Ishikawa (cell line): Measurements from ENCODE around the gene PDE7B.

Experiments used
- CEBPB ChIP-seq: IDR thresholded peaks from 2 replicates; pipeline ENCODE4 v1.6.1; 2012
- CREB1 ChIP-seq: IDR thresholded peaks from 2 replicates; pipeline ENCODE4 v1.6.1; 2012; ENCODE audit warnings: low read depth
- EGR1 ChIP-seq: IDR thresholded peaks from 2 replicates; pipeline ENCODE4 v1.6.1; 2012
- EP300 ChIP-seq: IDR thresholded peaks from 2 replicates; pipeline ENCODE4 v1.6.1; 2012; ENCODE audit warnings: borderline replicate concordance
- FOXM1 ChIP-seq: IDR thresholded peaks from 2 replicates; pipeline ENCODE4 v1.6.1; 2012; ENCODE audit warnings: low read depth, borderline replicate concordance
- MAX ChIP-seq: IDR thresholded peaks from 2 replicates; pipeline ENCODE4 v1.6.1; 2012
- NFIC ChIP-seq: IDR thresholded peaks from 2 replicates; pipeline ENCODE4 v1.6.1; 2012
- RAD21 ChIP-seq: IDR thresholded peaks from 2 replicates; pipeline ENCODE4 v1.6.1; 2012; ENCODE audit warnings: low read depth
- REST ChIP-seq: IDR thresholded peaks from 2 replicates; pipeline ENCODE4 v1.6.1; 2012; ENCODE audit warnings: low read depth, mild to moderate bottlenecking
- TAF1 ChIP-seq: IDR thresholded peaks from 2 replicates; pipeline ENCODE4 v1.6.1; 2012; ENCODE audit warnings: low read depth, mild to moderate bottlenecking
- TCF12 ChIP-seq: IDR thresholded peaks from 2 replicates; pipeline ENCODE4 v1.6.1; 2012; ENCODE audit warnings: low read depth
- TEAD4 ChIP-seq: IDR thresholded peaks from 2 replicates; pipeline ENCODE4 v1.6.1; 2012
- USF1 ChIP-seq: IDR thresholded peaks from 2 replicates; pipeline ENCODE4 v1.6.1; 2012
- YY1 ChIP-seq: IDR thresholded peaks from 2 replicates; pipeline ENCODE4 v1.6.1; 2012; ENCODE audit warnings: low read depth
- ZBTB7A ChIP-seq: IDR thresholded peaks from 2 replicates; pipeline ENCODE4 v1.6.1; 2012; ENCODE audit warnings: low read depth

The PDE7B gene

GRCh38 chr6:136117081-136117480 lies 265.6 kb downstream of the PDE7B start:
- TF ChIP-seq TCF12 (no peak), TAF1 (no peak), EGR1 (no peak), FOXM1 (no peak), ZBTB7A (no peak), CREB1 (no peak), YY1 (no peak), CEBPB (no peak), MAX (no peak), TEAD4 (no peak), RAD21 (no peak), NFIC (no peak), USF1 (no peak), EP300 (no peak), REST (no peak)

GRCh38 chr6:136118787-136119186 lies 267.3 kb downstream of the PDE7B start:
- no peak for TF ChIP-seq REST
- no peak for TF ChIP-seq NFIC
- TF ChIP-seq ZBTB7A, result no peak
- TF ChIP-seq EP300, result no peak
- TF ChIP-seq CEBPB, result no peak
- no peak for TF ChIP-seq TAF1
- TF ChIP-seq EGR1, result no peak
- TF ChIP-seq YY1, result no peak

GRCh38 chr6:136123468-136123867 lies 272.0 kb downstream of the PDE7B start:
- TF ChIP-seq TCF12 (no peak), YY1 (no peak), CREB1 (no peak), NFIC (no peak)

GRCh38 chr6:136125585-136125984 lies 274.1 kb downstream of the PDE7B start:
- no peak for TF ChIP-seq ZBTB7A
- no peak for TF ChIP-seq CREB1

- TF ChIP-seq EGR1, result no peak
- TF ChIP-seq MAX, result no peak
- TF ChIP-seq REST, result no peak
- no peak for TF ChIP-seq YY1
- no peak for TF ChIP-seq EP300
- no peak for TF ChIP-seq CEBPB
- no peak for TF ChIP-seq CREB1
- TF ChIP-seq NFIC, result no peak
- TF ChIP-seq TEAD4, result no peak
- TF ChIP-seq FOXM1, result no peak
- TF ChIP-seq ZBTB7A, result no peak
- no peak for TF ChIP-seq RAD21
- TF ChIP-seq USF1, result no peak
- TF ChIP-seq TAF1, result no peak
- TF ChIP-seq TCF12, result no peak
Observed at GRCh38 chr6:136127873-136128272, 276.4 kb downstream of the PDE7B start.
